ENCODE data around the gene LELP1. TPM values are rescaled to one million over a fixed set of nuclear protein-coding genes. Genes with fewer than 3 reads are reported as not detected.
"Not testable (repeated sequence)": the region's sequence is repeated elsewhere in the genome, so short reads cannot be mapped to it uniquely, and the experiment has no call there.

LELP1 gene
- total RNA-seq, 2 experiments from 2014 or later = not detected

DNA sequence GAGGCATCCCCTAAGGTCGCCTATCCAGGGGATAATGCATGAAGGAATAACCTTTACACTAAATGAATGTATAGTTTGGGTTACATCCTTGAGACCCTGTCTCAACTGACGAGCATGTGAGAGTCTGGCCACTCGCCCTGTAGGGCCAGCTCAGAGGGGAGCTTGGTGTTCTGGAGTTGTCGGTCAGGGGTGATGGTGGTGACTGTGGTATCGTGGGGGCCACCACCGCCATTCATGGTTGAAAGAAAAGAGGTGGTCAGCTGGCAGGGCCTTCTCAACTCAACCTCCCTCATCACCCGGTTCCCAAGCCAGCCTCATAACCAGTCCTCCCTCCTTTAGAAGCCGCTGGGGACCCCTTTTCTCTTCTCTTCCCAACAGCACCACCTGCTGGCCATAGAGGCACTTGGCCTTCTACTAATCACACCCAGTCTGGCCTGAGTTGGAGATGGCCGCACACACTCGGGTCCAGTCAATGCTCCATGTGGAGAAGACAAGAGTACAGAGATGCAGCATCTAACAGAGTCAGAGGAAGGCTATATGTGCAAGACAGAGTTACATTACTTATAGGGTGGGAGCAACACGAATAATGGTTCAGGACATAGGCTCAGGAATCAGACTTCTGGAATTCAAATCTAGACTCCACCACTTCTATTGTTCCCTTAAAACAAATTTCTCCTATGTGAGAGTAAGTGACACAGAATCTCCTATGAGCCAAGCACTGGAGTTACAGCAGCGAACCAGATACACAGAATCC lies 26.0 kb downstream of the LELP1 start:
- H3K4me1 ChIP-seq (ENCODE audit: insufficient read depth, low read length, poor library complexity, severe bottlenecking); intact Hi-C loops (cut with micrococcal nuclease; ENCODE audit: unreplicated experiment); H4K20me1 ChIP-seq (ENCODE audit: insufficient read depth, low read length); H3K36me3 ChIP-seq (ENCODE audit: insufficient read depth, low read length); H3K27ac ChIP-seq (ENCODE audit: low read depth, low read length, poor library complexity, severe bottlenecking); BruUV-seq (replicated peaks); H2AFZ ChIP-seq (ENCODE audit: low read length); H3K9me3 ChIP-seq (ENCODE audit: low read length); H3K4me3 ChIP-seq (ENCODE audit: low read depth, low read length, poor library complexity, severe bottlenecking); H3K79me2 ChIP-seq (ENCODE audit: insufficient read depth, low read depth, low read length); H3K9me2 ChIP-seq (ENCODE audit: insufficient read depth, low read length); H3K4me2 ChIP-seq (ENCODE audit: low read length): not testable (repeated sequence)
- ChIA-PET CTCF (ENCODE audit: unreplicated experiment) (interaction anchor here (0.5 kb wide), 1 partner anchor 12 kb away, joined by 3 read pairs; no protein-coding TSS in a partner anchor), POLR2A (interaction anchor here (1.1 kb wide), 1 partner anchor 16 kb away, joined by 4 read pairs; no protein-coding TSS in a partner anchor)
- TF ChIP-seq, protein P1, sequence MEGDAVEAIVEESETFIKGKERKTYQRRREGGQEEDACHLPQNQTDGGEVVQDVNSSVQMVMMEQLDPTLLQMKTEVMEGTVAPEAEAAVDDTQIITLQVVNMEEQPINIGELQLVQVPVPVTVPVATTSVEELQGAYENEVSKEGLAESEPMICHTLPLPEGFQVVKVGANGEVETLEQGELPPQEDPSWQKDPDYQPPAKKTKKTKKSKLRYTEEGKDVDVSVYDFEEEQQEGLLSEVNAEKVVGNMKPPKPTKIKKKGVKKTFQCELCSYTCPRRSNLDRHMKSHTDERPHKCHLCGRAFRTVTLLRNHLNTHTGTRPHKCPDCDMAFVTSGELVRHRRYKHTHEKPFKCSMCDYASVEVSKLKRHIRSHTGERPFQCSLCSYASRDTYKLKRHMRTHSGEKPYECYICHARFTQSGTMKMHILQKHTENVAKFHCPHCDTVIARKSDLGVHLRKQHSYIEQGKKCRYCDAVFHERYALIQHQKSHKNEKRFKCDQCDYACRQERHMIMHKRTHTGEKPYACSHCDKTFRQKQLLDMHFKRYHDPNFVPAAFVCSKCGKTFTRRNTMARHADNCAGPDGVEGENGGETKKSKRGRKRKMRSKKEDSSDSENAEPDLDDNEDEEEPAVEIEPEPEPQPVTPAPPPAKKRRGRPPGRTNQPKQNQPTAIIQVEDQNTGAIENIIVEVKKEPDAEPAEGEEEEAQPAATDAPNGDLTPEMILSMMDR (conservative IDR thresholded peaks at IDR 0.05; ENCODE audit: low read length) = peak; percentile 73
- peak; percentile 14 for DNase-seq (ENCODE audit: low spot score)

DNA sequence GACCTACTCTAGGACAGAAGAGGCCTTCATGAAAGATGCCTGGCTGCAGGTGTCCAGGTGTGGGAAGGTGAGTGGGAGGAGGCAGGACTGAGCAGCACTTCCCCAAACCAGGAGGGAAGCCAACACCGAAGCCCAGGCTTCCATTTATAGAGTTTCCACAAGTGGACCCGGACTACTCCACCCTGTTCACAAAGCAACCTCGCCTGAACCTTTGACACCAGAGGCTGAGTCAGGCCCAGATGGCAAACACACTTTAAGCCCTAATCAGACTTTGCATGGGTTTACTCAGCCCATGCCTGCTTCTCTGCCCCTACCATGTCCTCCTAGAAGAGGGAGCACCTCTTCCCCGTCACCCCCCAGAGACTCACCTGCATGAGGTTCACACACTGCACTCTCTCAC lies 28.1 kb downstream of the LELP1 start:
- ChIA-PET POLR2A (no interaction called here), CTCF (ENCODE audit: unreplicated experiment) (no interaction called here)
- no peak overlapping the region for H2AFZ ChIP-seq (ENCODE audit: low read length)
- no peak for DNase-seq (ENCODE audit: low spot score)
- H3K79me2 ChIP-seq (ENCODE audit: insufficient read depth, low read depth, low read length) = no peaks in the 10 kb centered on the region
- H3K36me3 ChIP-seq (ENCODE audit: insufficient read depth, low read length) = no peaks in the 10 kb centered on the region
- H3K4me1 ChIP-seq (ENCODE audit: insufficient read depth, low read length, poor library complexity, severe bottlenecking) = no peaks in the 10 kb centered on the region
- no peak overlapping the region for H3K4me2 ChIP-seq (ENCODE audit: low read length)
- no peak for TF ChIP-seq EZH2phosphoT487 (IDR thresholded peaks at IDR 0.05; ENCODE audit: borderline replicate concordance, low read depth, low read length)
- TF ChIP-seq, protein P1 (conservative IDR thresholded peaks at IDR 0.05; ENCODE audit: low read length) = no peak
- no peaks in the 10 kb centered on the region for H3K9me3 ChIP-seq (ENCODE audit: low read length)
- no peaks in the 10 kb centered on the region for H3K9me2 ChIP-seq (ENCODE audit: insufficient read depth, low read length)
- intact Hi-C loops (cut with micrococcal nuclease; ENCODE audit: unreplicated experiment) = no loop called here
- no peak overlapping the region for H3K27ac ChIP-seq (ENCODE audit: low read depth, low read length, poor library complexity, severe bottlenecking)
- no TSS peak for BruUV-seq (replicated peaks)
- H4K20me1 ChIP-seq (ENCODE audit: insufficient read depth, low read length) = no peaks in the 10 kb centered on the region
- no peak overlapping the region for H3K4me3 ChIP-seq (ENCODE audit: low read depth, low read length, poor library complexity, severe bottlenecking)

DNA sequence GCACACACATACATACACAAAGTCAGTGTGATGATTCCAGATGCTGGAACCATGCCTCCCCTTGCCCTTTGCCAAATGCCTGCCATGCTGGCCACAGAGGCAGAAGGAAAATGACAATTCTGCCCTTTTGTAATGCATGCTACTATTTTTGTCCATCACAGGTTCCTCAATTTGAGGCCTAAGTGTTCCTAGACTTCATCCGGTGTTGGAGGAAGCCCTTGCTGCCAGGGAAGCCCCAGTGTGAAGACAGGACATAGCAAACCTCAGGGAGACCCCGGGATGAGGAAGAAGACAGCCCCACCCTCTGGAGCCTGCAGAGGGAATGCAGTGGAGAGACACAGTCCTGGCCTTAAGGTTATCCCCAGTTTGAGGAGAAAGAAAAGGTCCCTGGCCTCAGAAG lies 28.6 kb downstream of the LELP1 start:
- Histone ChIP-seq H3K79me2 (ENCODE audit: insufficient read depth, low read depth, low read length) (no peaks in the 10 kb centered on the region), H3K36me3 (ENCODE audit: insufficient read depth, low read length) (no peaks in the 10 kb centered on the region), H3K27ac (ENCODE audit: low read depth, low read length, poor library complexity, severe bottlenecking) (no peak overlapping the region), H2AFZ (ENCODE audit: low read length) (no peak overlapping the region), H3K4me1 (ENCODE audit: insufficient read depth, low read length, poor library complexity, severe bottlenecking) (no peaks in the 10 kb centered on the region), H4K20me1 (ENCODE audit: insufficient read depth, low read length) (no peaks in the 10 kb centered on the region), H3K4me3 (ENCODE audit: low read depth, low read length, poor library complexity, severe bottlenecking) (no peak overlapping the region), H3K9me2 (ENCODE audit: insufficient read depth, low read length) (no peaks in the 10 kb centered on the region), H3K4me2 (ENCODE audit: low read length) (no peak overlapping the region), H3K9me3 (ENCODE audit: low read length) (no peaks in the 10 kb centered on the region)
- intact Hi-C loops (cut with micrococcal nuclease; ENCODE audit: unreplicated experiment) = no loop called here
- DNase-seq (ENCODE audit: low spot score) = no peak
- CTCF ChIA-PET (ENCODE audit: unreplicated experiment) = no interaction called here
- TF ChIP-seq, protein P1 (conservative IDR thresholded peaks at IDR 0.05; ENCODE audit: low read length) = no peak
- no peak for TF ChIP-seq EZH2phosphoT487 (IDR thresholded peaks at IDR 0.05; ENCODE audit: borderline replicate concordance, low read depth, low read length)
- POLR2A ChIA-PET = no interaction called here
- BruUV-seq (replicated peaks) = no TSS peak

Data from OCI-LY7 (cell line).